Muscle of leg (tissue), 11 donors: ENCODE measurements around the gene NR2C2. TPM values are rescaled to one million over a fixed set of nuclear protein-coding genes. Genes with fewer than 3 reads are reported as not detected.
"Not testable (repeated sequence)": the region's sequence is repeated elsewhere in the genome, so short reads cannot be mapped to it uniquely, and the experiment has no call there.

Experiments
- DNase-seq: peaks from one replicate; pipeline ENCODE4 v3.0.0; 2013
- H3K27ac ChIP-seq: one replicate; pipeline ENCODE4 v1.5.1; 2013; ENCODE audit warnings: mild to moderate bottlenecking, low read length, control low read depth
- H3K27me3 ChIP-seq: one replicate; pipeline ENCODE4 v1.6.1; 2013; ENCODE audit warnings: low read length; ENCODE audit not compliant: control insufficient read depth, insufficient read depth
- H3K36me3 ChIP-seq: one replicate; pipeline ENCODE4 v1.6.1; 2013; ENCODE audit warnings: low read length; ENCODE audit not compliant: control insufficient read depth, insufficient read depth
- H3K4me1 ChIP-seq: one replicate; pipeline ENCODE4 v1.6.1; 2013; ENCODE audit warnings: low read length; ENCODE audit not compliant: control insufficient read depth, insufficient read depth
- H3K4me3 ChIP-seq: one replicate; pipeline ENCODE4 v1.5.1; 2013; ENCODE audit warnings: low read length, control low read depth
- H3K9me3 ChIP-seq: replicated peaks from 2 replicates; pipeline ENCODE4 v1.6.1; 2013; ENCODE audit warnings: low read depth, low read length; ENCODE audit not compliant: control insufficient read depth
- WGBS: methylation state at CpG from one replicate; pipeline ENCODE4 v1.1.5; 2013; ENCODE audit warnings: missing lambda C conversion rate; ENCODE audit not compliant: insufficient coverage; 5-methylcytosine and 5-hydroxymethylcytosine counted together
- polyA plus RNA-seq, 8 donors: library from polyadenylated mRNA; unstranded; fragments of 120-200 nt; gene quantifications; one replicate each; pipeline versions ENCODE4 v1.2.1 to v1.2.3, GENCODE V29; 2013; ENCODE audit warnings: inconsistent platforms in 1 of 8, low replicate concordance in 1 of 8; ENCODE audit not compliant: insufficient read length in 8 of 8, insufficient read depth in 1 of 8
- total RNA-seq: library from RNA; stranded (reverse); fragments of 120-200 nt; gene quantifications from one replicate; pipeline ENCODE4 v1.2.4, GENCODE V29; 2013

The NR2C2 gene
- total and polyA plus RNA-seq, 9 donors: 24.5 to 41.6 (median 29.8) TPM

DNA sequence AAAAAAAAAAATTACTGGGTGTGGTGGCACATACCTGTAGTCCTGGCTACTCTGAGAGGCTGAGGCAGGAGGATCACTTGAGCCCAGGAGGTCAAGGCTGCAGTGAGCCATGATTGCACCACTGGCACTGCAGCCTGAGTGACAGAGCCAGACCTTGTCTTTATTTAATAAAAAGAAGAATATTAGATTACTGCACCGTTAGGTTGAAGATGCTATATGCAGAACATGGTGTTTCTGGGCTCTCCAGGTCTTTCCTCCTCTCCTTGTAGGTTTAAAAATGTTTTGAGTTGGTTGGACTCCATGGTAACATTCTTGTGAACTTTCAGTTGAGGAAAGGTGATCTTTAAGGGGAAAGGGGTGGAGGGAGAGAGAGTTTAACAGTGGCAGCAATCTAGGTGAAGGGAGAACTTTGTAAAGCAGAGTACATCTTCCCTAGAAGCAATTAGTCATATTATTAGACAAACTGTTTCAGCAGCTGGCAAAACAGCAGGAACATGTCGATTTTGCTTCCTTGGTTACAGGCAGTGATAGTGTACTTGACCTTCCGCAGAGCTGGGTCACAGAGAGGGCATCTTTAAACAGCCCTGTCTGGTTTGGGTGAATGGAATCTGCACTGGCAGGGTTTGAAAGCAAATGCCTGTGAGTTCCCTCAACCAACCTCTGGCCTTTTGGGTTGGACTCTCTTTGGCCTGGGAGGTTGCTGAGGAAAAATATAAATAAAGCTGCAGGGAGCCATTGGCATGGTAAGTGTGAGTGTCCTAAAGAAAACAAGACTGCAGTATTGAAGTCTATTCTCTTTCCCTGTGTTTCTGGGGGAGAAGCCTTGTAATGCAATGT, 42.8 kb downstream of the NR2C2 start:
- Histone ChIP-seq H3K9me3 (no peaks in the 10 kb centered on the region), H3K27ac (no peak overlapping the region), H3K27me3 (no peaks in the 10 kb centered on the region), H3K4me3 (no peak overlapping the region), H3K4me1 (peaks cover 6% of the 10 kb centered on the region), H3K36me3 (peaks cover 2% of the 10 kb centered on the region)
- 50% methylated on average over 2 of the region's 3 CpGs for WGBS
- peak; percentile 32 for DNase-seq

DNA sequence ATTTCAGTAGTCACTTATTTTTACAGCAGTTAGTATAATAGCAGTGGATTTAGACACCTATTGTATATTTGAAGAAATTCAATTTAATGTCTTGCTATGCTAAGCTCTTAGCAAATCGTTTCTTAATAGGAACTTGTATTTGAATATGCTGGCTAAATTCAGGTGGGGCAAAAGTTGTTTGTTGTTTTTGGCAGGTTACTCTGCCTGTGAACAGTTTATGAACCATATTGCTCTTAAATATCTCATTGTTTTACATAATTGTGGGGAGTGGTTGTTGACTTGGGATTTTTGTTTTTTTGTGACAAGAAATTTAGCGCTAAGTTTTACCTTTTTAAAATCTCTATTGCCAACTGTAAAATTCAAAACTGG, 43.4 kb downstream of the NR2C2 start:
- WGBS: no CpG with 5 or more reads among the region's 2 CpGs
- no peak overlapping the region for H3K27ac ChIP-seq
- peaks cover 3% of the 10 kb centered on the region for H3K36me3 ChIP-seq
- H3K4me3 ChIP-seq: no peak overlapping the region
- peaks cover 6% of the 10 kb centered on the region for H3K4me1 ChIP-seq
- H3K27me3 ChIP-seq: no peaks in the 10 kb centered on the region
- DNase-seq: no peak
- no peaks in the 10 kb centered on the region for H3K9me3 ChIP-seq

DNA sequence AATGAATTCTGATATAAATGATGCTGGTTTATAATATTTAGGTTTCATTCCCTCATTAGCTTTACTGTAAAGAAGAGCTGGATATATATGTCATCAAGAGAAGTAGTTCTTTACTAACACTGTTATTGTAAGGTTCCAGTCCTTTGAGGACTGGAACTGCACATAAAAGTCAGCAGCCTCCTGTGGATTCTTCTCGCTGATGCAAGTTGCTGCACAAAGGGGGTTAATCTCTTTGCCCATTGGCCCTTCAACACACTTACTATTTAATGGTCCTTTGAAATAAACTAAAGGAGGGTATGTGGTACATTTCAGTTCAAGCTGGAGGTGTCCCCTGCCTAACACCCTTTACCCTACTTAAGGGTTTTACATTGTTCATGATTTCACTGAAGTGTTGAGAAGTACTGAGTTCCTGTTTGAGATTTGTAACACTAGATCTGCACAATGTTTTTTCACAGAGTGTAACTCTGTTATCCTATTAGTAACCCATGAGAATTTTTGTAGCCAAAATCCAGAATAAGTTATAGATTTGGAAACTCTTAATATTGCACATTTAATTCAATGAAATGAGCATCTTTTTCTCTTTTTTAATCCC, 43.9 kb downstream of the NR2C2 start:
- no peaks in the 10 kb centered on the region for H3K27me3 ChIP-seq
- H3K9me3 ChIP-seq: no peaks in the 10 kb centered on the region
- peaks cover 3% of the 10 kb centered on the region for H3K36me3 ChIP-seq
- no peak overlapping the region for H3K4me3 ChIP-seq
- peaks cover 6% of the 10 kb centered on the region for H3K4me1 ChIP-seq
- no CpG with 5 or more reads among the region's 1 CpG for WGBS
- H3K27ac ChIP-seq: no peak overlapping the region
- DNase-seq: no peak

DNA sequence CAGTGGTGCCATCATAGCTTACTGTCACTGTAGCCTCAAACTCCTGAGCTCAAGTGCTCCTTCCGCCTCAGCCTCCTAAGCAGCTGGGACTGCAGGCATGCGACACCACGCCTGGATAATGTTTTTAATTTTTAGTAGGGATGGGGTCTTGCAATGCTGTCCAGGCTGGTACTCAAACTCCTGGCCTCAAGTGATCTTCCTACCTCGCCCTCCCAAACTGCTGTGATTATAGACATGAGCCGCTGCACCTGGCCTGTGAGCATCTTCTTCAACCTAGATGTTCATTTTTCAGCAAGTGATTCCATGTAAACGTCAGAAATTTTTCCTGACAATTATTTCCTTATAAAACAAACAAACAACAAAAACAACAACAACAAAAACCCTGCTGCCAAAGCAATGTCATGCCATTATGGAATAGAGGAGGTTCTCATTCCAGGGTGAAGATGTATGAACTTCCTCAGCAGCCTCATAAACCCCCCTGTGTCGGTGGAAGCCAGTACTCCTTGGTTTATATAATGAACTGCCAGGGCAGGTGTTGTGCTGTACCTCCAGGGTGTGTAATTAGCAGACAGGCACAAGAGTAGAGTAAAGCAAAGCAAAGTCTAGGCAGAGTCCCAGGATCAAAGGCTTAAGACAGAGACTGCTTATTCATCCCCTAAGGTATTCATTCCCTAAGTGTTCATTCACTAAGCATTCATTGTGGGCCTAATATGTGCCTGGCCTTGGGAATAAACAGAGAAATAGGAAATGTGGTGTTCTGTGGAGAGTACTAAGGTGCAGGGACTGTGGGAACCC, 44.6 kb downstream of the NR2C2 start:
- Histone ChIP-seq H3K9me3 (no peaks in the 10 kb centered on the region), H3K27ac (no peak overlapping the region), H3K4me1 (peaks cover 6% of the 10 kb centered on the region), H3K4me3 (no peak overlapping the region), H3K27me3 (no peaks in the 10 kb centered on the region), H3K36me3 (peaks cover 6% of the 10 kb centered on the region)
- 100% methylated on average over 2 of the region's 7 CpGs for WGBS
- no peak for DNase-seq

DNA sequence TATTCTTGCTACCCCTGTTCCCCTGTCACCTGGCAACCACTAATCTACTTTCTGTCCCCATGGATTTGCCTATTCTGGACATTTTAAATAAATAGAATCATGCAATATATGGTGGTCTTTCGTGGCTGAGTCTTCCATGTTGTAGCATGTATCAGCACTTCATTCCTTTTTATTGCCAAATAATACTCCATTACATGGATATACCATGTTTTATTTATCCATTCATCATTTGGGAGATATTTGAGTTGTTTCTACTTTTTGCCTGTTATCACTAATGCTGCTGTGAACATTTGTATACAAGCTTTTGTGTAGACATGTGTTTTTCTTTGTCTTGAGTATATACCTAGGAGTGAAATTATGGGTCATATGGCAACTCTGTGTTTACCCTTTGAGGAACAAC, 50.6 kb downstream of the NR2C2 start:
- DNase-seq: no peak
- Histone ChIP-seq H3K36me3 (peaks cover 10% of the 10 kb centered on the region), H3K27ac (no peak overlapping the region), H3K4me3 (no peak overlapping the region), H3K4me1 (no peaks in the 10 kb centered on the region), H3K9me3 (peaks cover 3% of the 10 kb centered on the region), H3K27me3 (no peaks in the 10 kb centered on the region)
- no CpG with 5 or more reads among the region's 1 CpG for WGBS

DNA sequence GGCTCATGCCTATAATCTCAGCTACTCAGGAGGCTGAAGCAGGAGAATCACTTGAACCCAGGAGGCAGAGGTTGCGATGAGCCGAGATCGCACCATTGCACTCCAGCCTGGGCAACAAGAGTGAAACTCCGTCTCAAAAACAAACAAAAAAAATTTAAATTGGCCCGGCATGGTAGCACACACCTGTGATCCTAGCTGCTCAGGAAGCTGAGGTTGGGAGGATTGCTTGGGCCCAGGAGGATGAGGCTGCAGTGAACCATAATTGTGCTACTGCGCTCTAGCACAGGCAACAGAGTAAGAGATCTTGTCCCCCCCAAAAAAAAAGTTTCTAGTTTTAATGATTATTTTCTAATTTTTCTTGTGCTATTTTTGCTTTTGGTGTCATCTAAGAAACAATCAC, 51.8 kb downstream of the NR2C2 start:
- not testable (repeated sequence) for DNase-seq, H3K4me1 ChIP-seq, H3K27me3 ChIP-seq, H3K4me3 ChIP-seq, H3K9me3 ChIP-seq, H3K27ac ChIP-seq
- 83% methylated on average over 2 of the region's 6 CpGs for WGBS
- peaks cover 14% of the 10 kb centered on the region for H3K36me3 ChIP-seq

DNA sequence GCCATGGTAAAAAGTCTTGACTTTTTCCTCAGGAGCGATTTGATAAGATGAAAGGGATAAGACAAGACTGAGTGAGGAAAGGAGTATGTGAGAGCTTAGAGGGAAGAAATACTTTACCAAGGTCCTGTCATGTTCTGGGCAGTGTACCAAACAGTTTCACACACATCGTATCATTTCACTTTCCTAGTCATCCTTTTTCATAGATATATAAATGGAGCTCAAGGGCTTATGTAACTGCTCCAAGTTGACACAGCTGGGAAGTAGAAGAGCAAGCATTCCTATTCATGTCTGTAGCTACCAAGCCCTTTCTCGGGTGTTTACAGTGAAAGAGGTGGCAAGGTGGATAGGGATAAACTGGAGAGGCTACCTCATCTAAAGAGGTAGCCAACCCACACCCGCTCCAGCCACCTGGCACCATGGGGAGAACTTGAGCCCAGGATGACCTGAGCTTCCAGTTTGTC, 60.3 kb downstream of the NR2C2 start:
- peak; percentile 27 for DNase-seq
- Histone ChIP-seq H3K27ac (no peak overlapping the region), H3K27me3 (no peaks in the 10 kb centered on the region), H3K4me3 (no peak overlapping the region), H3K36me3 (peaks cover 24% of the 10 kb centered on the region), H3K4me1 (no peaks in the 10 kb centered on the region), H3K9me3 (peaks cover 4% of the 10 kb centered on the region)
- WGBS: 100% methylated on average over 1 of the region's 4 CpGs

DNA sequence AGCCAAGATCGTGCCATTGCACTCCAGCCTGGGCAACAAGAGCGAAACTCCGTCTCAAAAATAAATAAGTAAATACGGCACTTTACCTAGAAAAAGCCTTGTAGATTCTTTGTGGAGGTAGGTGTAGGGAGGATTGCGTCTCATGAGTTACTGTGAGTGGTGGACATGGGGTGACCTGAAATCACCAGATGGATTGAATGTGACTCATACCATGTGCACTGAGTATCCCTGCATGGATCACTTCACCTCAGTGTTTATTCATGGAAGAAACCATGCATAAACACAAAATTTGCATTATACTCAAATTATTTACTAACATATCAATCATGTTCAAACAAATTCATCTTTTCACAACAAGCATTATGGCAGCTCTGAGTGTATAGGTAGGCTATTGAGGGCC, 61.8 kb downstream of the NR2C2 start:
- Histone ChIP-seq H3K4me1 (no peaks in the 10 kb centered on the region), H3K27ac (no peak overlapping the region), H3K36me3 (peaks cover 29% of the 10 kb centered on the region), H3K4me3 (no peak overlapping the region), H3K9me3 (peaks cover 3% of the 10 kb centered on the region), H3K27me3 (no peaks in the 10 kb centered on the region)
- 90% methylated on average over 4 of the region's 5 CpGs for WGBS
- no peak for DNase-seq

DNA sequence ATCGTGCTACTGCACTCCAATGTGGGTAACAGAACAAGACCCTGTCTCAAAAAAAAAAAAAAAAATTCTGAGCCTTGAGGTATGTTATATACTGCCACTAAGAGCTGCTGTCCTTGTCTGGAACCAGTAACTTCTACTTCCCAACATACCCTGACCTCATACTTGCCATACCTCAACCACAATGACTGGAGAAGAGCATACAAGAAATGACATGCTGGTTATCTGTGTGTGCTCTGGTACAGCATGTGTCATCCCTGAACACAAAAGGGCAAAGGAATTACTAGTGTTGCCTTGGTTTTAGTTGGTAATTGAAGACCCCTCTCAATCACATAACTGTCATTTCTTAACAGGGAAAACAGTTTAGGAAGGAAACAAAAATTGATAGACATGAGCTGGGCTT, 63.3 kb downstream of the NR2C2 start:
- Histone ChIP-seq H3K9me3 (no peaks in the 10 kb centered on the region), H3K27me3 (no peaks in the 10 kb centered on the region), H3K27ac (no peak overlapping the region), H3K4me3 (no peak overlapping the region), H3K4me1 (no peaks in the 10 kb centered on the region), H3K36me3 (peaks cover 35% of the 10 kb centered on the region)
- no peak for DNase-seq
- no CpG with 5 or more reads among the region's 1 CpG for WGBS

DNA sequence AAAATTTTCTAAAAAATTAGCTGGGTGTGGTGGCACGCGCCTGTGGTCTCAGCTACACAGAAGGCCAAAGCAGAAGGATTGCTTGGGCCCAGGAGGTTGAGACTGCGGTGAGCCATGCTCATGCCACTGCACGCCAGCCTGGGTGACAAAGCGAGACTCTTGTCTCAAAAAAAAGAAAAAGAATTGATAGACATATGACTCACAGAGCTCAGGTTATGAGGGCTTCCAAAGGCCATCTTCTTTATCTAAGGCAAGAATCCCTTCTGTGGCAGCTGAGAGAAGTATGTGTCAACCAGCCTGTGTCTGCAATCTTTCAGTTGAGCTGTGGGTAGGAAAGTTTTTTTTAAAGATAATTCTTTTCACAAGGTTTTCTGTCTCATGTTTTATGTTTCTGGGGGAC, 63.8 kb downstream of the NR2C2 start:
- WGBS: 90% methylated on average over 2 of the region's 5 CpGs
- H3K4me3 ChIP-seq: no peak overlapping the region
- H3K27me3 ChIP-seq: no peaks in the 10 kb centered on the region
- peaks cover 35% of the 10 kb centered on the region for H3K36me3 ChIP-seq
- no peaks in the 10 kb centered on the region for H3K4me1 ChIP-seq
- no peak overlapping the region for H3K27ac ChIP-seq
- DNase-seq: no peak
- H3K9me3 ChIP-seq: no peaks in the 10 kb centered on the region
